ENCODE measurements around the gene PYGM.

The PYGM gene

DNA sequence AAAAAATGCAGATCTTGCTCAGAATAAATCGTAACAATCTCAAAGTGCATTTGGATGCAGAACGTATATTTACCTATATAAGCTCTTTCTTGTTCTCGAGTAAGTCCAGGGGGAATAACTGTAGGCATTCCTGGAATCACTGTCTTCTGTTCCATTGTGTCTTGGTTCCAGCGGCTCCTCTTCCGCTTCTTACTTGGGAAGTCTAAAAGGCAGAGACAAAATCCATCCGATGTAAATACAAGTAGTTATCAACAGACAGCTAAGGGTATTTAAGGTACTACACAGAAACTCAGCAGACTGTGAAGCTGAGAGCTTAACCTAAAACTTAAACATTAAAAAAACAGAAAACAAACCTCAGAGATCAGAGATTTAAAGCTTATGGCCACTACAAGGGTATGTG, 16.7 kb upstream of the PYGM start:
- no peaks in the 10 kb centered on the region for H3K9me3 ChIP-seq (ENCODE audit: low read depth, low read length)
- H3K36me3 ChIP-seq (ENCODE audit: insufficient read depth, low read length): peaks cover 61% of the 10 kb centered on the region
- no peak for DNase-seq (ENCODE audit: low read depth, low spot score)
- H3K4me3 ChIP-seq: peak overlapping the region; percentile 96
- no peak overlapping the region for H3K27ac ChIP-seq
- peak overlapping the region; percentile 92 for H3K9ac ChIP-seq (ENCODE audit: insufficient read length)
- TF ChIP-seq POLR2AphosphoS5 (IDR thresholded peaks at IDR 0.05; ENCODE audit: borderline replicate concordance, low read depth, low read length) (0 out of 2 replicates have a peak, but pooled peaks have one; percentile 2), EZH2 (IDR thresholded peaks at IDR 0.05) (no peak), FOXP2 (optimal IDR thresholded peaks at IDR 0.05; ENCODE audit: control extremely low read depth, extremely low read length, insufficient read depth) (no peak)

DNA sequence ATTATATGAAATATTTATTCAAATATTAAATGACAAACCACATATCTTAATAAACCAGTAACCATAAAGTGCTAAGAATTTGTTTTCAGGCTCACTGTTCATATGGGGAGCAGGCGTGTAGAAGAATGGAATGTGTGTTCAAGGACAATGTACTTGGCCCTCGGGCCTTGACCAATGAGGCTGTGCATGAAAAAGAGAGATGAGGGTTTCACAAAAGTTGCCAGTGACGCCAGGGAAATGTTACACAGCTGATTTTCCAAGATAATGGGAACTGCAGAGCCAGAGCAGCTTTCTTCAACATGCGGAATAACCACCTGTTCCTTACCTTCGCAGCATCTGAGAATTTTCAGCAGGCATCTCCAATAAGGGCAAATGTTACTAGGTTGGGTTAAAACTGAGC, 14.4 kb upstream of the PYGM start:
- Histone ChIP-seq H3K4me3 (no peak overlapping the region), H3K9me3 (ENCODE audit: low read depth, low read length) (no peaks in the 10 kb centered on the region), H3K36me3 (ENCODE audit: insufficient read depth, low read length) (peaks cover 84% of the 10 kb centered on the region), H3K27ac (no peak overlapping the region), H3K9ac (ENCODE audit: insufficient read length) (no peak overlapping the region)
- DNase-seq (ENCODE audit: low read depth, low spot score): no peak
- no peak for TF ChIP-seq EZH2 (IDR thresholded peaks at IDR 0.05)

DNA sequence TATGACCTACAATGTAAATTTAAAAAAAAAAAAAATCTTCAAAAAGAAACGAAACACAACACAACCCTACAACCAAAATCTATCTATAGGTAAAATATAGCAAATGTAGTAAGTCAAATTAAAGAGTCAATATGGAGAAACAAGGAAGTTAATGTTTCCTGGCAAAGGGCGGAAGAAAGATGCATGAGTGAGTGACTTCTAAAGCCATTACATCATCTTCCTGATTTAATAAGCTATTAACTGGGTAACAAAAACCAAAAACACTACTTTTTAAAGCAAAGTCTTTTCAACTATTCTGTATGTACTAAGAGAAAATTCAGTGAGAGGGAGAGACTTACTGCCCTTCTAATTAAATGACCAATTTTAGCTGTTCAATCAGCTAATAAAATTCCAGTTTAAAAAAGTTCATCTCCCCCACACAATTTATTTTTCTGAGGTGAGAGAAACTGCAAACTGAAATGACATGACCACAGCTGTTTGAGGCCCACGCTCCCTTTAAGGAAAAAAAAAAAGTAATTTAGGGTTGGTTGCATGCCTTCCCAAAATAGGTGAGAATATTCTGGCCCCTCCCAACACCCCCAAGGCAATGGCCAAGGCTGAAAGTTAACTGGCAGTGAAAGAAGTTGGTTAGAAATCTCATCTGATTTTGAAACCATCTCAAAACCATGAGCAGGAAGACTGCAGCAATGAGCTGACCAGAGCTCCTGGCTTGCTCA, 12.7 kb upstream of the PYGM start:
- peaks cover 100% of the 10 kb centered on the region for H3K36me3 ChIP-seq (ENCODE audit: insufficient read depth, low read length)
- no peak for TF ChIP-seq POLR2AphosphoS5 (IDR thresholded peaks at IDR 0.05; ENCODE audit: borderline replicate concordance, low read depth, low read length)
- TF ChIP-seq FOXP2 (optimal IDR thresholded peaks at IDR 0.05; ENCODE audit: control extremely low read depth, extremely low read length, insufficient read depth): no peak
- no peak for TF ChIP-seq EZH2 (IDR thresholded peaks at IDR 0.05)
- no peak overlapping the region for H3K9ac ChIP-seq (ENCODE audit: insufficient read length)
- H3K4me3 ChIP-seq: no peak overlapping the region
- no peak for DNase-seq (ENCODE audit: low read depth, low spot score)
- peak overlapping the region; percentile 22; the same call in 1 of the 2 replicates for H3K27ac ChIP-seq
- H3K9me3 ChIP-seq (ENCODE audit: low read depth, low read length): no peaks in the 10 kb centered on the region

DNA sequence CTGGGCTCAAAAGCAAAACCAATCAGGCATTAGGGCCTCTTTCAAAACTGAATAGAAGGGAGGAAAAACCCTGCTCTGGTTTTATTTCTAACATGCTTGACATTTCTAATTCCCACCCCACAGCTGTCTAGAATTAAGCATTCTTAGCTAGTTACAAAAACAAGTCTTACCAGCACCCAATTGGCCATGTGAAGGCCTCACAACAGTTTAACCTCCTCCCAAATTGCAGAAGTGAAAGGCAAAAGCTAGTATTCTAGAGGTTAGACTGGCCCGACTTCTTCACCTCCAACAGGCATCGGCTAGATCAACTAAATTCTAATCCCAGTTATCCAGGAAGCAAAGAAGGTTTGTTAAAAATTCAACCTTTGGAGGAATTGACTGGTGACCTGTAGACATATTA, 12.1 kb upstream of the PYGM start:
- no peak for DNase-seq (ENCODE audit: low read depth, low spot score)
- Histone ChIP-seq H3K27ac (peak overlapping the region; percentile 22; the same call in 1 of the 2 replicates), H3K9ac (ENCODE audit: insufficient read length) (no peak overlapping the region), H3K9me3 (ENCODE audit: low read depth, low read length) (no peaks in the 10 kb centered on the region), H3K4me3 (no peak overlapping the region), H3K36me3 (ENCODE audit: insufficient read depth, low read length) (peaks cover 100% of the 10 kb centered on the region)
- TF ChIP-seq EZH2 (IDR thresholded peaks at IDR 0.05) (no peak), FOXP2 (optimal IDR thresholded peaks at IDR 0.05; ENCODE audit: control extremely low read depth, extremely low read length, insufficient read depth) (no peak), POLR2AphosphoS5 (IDR thresholded peaks at IDR 0.05; ENCODE audit: borderline replicate concordance, low read depth, low read length) (no peak)

DNA sequence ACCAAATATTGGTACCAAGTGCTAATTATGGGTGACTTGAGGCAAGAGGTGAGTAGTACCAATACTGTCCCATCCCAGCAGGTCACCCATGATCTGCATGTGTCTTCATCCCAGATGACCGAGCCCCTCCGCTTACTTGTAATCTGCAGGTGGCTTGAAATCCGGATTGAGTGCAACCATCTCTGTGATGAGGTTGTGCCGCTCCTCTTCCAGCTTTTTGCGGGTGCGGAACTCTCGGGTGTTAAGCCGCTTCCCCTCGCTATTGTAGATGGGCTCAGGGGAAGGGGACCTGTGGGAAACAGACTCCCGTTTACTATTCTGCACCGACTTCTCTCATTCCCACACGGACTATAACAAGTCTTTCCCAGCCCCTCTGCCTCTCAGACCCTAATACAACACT, 10.3 kb upstream of the PYGM start:
- no peak overlapping the region for H3K9ac ChIP-seq (ENCODE audit: insufficient read length)
- no peaks in the 10 kb centered on the region for H3K9me3 ChIP-seq (ENCODE audit: low read depth, low read length)
- no peak overlapping the region for H3K27ac ChIP-seq
- H3K4me3 ChIP-seq: no peak overlapping the region
- no peak for TF ChIP-seq POLR2AphosphoS5 (IDR thresholded peaks at IDR 0.05; ENCODE audit: borderline replicate concordance, low read depth, low read length)
- TF ChIP-seq EZH2 (IDR thresholded peaks at IDR 0.05): no peak
- no peak for TF ChIP-seq FOXP2 (optimal IDR thresholded peaks at IDR 0.05; ENCODE audit: control extremely low read depth, extremely low read length, insufficient read depth)
- DNase-seq (ENCODE audit: low read depth, low spot score): no peak
- H3K36me3 ChIP-seq (ENCODE audit: insufficient read depth, low read length): peaks cover 98% of the 10 kb centered on the region

DNA sequence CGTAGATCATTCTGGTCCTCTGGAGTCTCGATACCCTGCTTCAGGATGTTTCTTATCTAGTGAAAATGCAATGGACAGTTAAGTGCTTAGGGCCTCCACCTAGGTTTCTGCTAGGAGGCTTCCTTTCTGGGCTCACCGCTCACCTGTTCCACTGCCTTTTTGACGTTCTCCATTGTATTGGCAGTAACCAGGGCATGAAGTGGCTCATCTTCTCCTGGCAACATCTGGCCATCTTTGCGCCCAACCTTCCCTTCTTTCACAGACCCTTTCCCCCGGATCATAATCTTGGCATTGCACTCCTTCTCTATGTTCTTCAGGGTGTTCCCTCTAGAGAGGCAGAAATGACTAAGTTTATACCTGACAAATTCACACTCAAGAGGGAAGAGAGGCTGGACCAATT, 9.5 kb upstream of the PYGM start:
- no peak for DNase-seq (ENCODE audit: low read depth, low spot score)
- Histone ChIP-seq H3K9me3 (ENCODE audit: low read depth, low read length) (no peaks in the 10 kb centered on the region), H3K4me3 (no peak overlapping the region), H3K9ac (ENCODE audit: insufficient read length) (no peak overlapping the region), H3K36me3 (ENCODE audit: insufficient read depth, low read length) (peaks cover 98% of the 10 kb centered on the region), H3K27ac (no peak overlapping the region)
- no peak for TF ChIP-seq FOXP2 (optimal IDR thresholded peaks at IDR 0.05; ENCODE audit: control extremely low read depth, extremely low read length, insufficient read depth)
- no peak for TF ChIP-seq EZH2 (IDR thresholded peaks at IDR 0.05)
- TF ChIP-seq POLR2AphosphoS5 (IDR thresholded peaks at IDR 0.05; ENCODE audit: borderline replicate concordance, low read depth, low read length): no peak

DNA sequence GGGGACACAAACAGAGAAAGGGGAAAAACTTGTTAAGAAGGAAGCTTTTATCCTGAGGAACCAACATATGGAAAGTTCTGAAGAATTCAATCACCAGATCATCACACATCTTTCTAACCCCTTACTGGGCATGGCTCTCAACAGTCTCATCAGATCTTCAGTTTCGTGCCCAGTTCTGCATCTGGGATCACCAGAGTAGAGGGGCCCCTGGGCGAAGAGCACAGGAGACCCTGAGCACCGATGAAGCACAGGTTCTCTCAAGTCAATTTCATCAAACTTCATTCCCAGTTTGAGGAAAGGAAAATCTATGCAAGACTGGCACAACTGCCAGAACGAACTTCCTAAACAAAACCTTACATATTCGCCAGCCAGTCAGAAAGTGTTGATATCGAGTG, 8.5 kb upstream of the PYGM start:
- Histone ChIP-seq H3K9me3 (ENCODE audit: low read depth, low read length) (no peaks in the 10 kb centered on the region), H3K9ac (ENCODE audit: insufficient read length) (no peak overlapping the region), H3K36me3 (ENCODE audit: insufficient read depth, low read length) (peaks cover 98% of the 10 kb centered on the region), H3K27ac (no peak overlapping the region), H3K4me3 (no peak overlapping the region)
- DNase-seq (ENCODE audit: low read depth, low spot score): no peak
- TF ChIP-seq FOXP2 (optimal IDR thresholded peaks at IDR 0.05; ENCODE audit: control extremely low read depth, extremely low read length, insufficient read depth) (no peak), EZH2 (IDR thresholded peaks at IDR 0.05) (no peak), POLR2AphosphoS5 (IDR thresholded peaks at IDR 0.05; ENCODE audit: borderline replicate concordance, low read depth, low read length) (no peak)

DNA sequence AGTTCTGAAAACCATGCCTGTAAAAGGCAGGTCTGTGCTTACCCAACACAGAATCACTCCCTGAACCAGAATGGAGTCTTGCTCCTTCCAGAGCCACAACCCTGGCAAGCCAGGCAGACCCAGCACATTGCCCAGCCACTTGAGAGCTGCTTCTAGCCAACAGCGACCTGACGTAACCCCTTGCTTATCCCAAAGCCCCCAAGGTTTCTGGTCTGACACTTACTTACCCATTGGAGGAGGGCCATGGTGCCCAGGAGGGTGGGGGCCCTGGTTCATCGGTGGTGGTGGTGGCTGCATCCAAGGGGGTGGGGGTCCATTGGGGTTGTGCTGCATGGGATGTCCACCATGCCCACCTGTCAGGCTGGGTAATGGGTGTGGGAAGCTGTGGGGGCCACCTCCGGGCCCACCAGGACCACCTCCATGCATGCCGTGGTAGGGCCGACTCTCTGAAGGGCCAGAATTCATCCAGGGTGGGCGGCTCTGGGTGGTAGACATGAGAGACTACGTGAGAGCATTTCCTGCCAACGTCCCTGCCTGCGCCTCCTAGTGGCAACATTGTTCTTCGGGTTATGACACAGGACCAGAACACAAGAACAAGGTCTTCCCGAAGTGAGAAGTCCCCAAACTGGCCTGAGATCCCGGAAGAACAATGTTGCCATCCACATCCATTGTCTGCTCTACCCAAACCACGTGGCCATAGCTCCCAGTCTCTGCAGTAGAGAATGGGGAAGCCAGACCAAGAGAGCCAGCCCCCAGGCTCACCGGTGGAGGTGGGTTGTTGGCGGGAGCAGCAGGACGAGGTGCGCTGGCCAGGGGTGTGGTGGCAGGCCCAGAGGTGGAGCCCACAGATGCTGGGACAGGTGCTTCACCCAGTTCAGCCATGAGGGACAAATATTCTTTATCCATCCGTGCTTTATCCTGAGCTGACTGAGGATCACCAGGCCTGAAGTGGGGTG, 7.8 kb upstream of the PYGM start:
- DNase-seq (ENCODE audit: low read depth, low spot score): no peak
- Histone ChIP-seq H3K9ac (ENCODE audit: insufficient read length) (no peak overlapping the region), H3K4me3 (no peak overlapping the region), H3K36me3 (ENCODE audit: insufficient read depth, low read length) (peaks cover 97% of the 10 kb centered on the region), H3K9me3 (ENCODE audit: low read depth, low read length) (no peaks in the 10 kb centered on the region), H3K27ac (no peak overlapping the region)
- TF ChIP-seq POLR2AphosphoS5 (IDR thresholded peaks at IDR 0.05; ENCODE audit: borderline replicate concordance, low read depth, low read length) (no peak; the same call in 1 of the 2 replicates), EZH2 (IDR thresholded peaks at IDR 0.05) (no peak), FOXP2 (optimal IDR thresholded peaks at IDR 0.05; ENCODE audit: control extremely low read depth, extremely low read length, insufficient read depth) (no peak)
